ENCODE data around the gene CNOT6.

Gene CNOT6

GRCh38 chr5:180603076-180603594, 109.0 kb downstream of the CNOT6 start:
- DNase-seq = no peak

GRCh38 chr5:180604271-180604670, 110.1 kb downstream of the CNOT6 start:
- no peak for DNase-seq

- peak in 1 of 2 donors; percentile 7 for DNase-seq
These were observed 111.5 kb downstream of the CNOT6 start for GRCh38 chr5:180605554-180606214.

- DNase-seq = no peak
These were observed 112.1 kb downstream of the CNOT6 start for GRCh38 chr5:180606215-180606785.

GRCh38 chr5:180607861-180608571, 113.8 kb downstream of the CNOT6 start:
- no peak for DNase-seq

- no peak for DNase-seq
These were observed 114.6 kb downstream of the CNOT6 start for GRCh38 chr5:180608572-180609310.

GRCh38 chr5:180609386-180609785, 115.2 kb downstream of the CNOT6 start:
- DNase-seq = no peak

GRCh38 chr5:180609817-180610550, 115.8 kb downstream of the CNOT6 start:
- no peak for DNase-seq

GRCh38 chr5:180611140-180611850, 117.1 kb downstream of the CNOT6 start:
- no peak for DNase-seq

- no peak for DNase-seq
These were observed 118.5 kb downstream of the CNOT6 start for GRCh38 chr5:180612683-180613082.

GRCh38 chr5:180613188-180613813, 119.1 kb downstream of the CNOT6 start:
- DNase-seq = no peak

GRCh38 chr5:180613814-180614188, 119.6 kb downstream of the CNOT6 start:
- no peak for DNase-seq

- DNase-seq = no peak
These were observed 124.3 kb downstream of the CNOT6 start for GRCh38 chr5:180618487-180618828.

GRCh38 chr5:180618829-180619562, 124.8 kb downstream of the CNOT6 start:
- DNase-seq = no peak

- no peak for DNase-seq
These were observed 125.4 kb downstream of the CNOT6 start for GRCh38 chr5:180619563-180619915.

- no peak for DNase-seq
These were observed 125.8 kb downstream of the CNOT6 start for GRCh38 chr5:180620014-180620413.

GRCh38 chr5:180621311-180621710, 127.1 kb downstream of the CNOT6 start:
- DNase-seq = no peak

GRCh38 chr5:180622910-180623309, 128.7 kb downstream of the CNOT6 start:
- no peak for DNase-seq

- no peak for DNase-seq
These were observed 129.2 kb downstream of the CNOT6 start for GRCh38 chr5:180623411-180623834.

GRCh38 chr5:180623844-180624243, 129.7 kb downstream of the CNOT6 start:
- DNase-seq = no peak

- no peak for DNase-seq
These were observed 130.4 kb downstream of the CNOT6 start for GRCh38 chr5:180624587-180624986.
